ENCODE results near the gene CORO1C. TPM values are rescaled to one million over a fixed set of nuclear protein-coding genes. Genes with fewer than 3 reads are reported as not detected.

The CORO1C gene
- total RNA-seq (10 to 100 TPM; 45.8 to 58.6 TPM), polyA plus RNA-seq (10 to 100 TPM; 23.2 to 38.1 TPM)

DNA sequence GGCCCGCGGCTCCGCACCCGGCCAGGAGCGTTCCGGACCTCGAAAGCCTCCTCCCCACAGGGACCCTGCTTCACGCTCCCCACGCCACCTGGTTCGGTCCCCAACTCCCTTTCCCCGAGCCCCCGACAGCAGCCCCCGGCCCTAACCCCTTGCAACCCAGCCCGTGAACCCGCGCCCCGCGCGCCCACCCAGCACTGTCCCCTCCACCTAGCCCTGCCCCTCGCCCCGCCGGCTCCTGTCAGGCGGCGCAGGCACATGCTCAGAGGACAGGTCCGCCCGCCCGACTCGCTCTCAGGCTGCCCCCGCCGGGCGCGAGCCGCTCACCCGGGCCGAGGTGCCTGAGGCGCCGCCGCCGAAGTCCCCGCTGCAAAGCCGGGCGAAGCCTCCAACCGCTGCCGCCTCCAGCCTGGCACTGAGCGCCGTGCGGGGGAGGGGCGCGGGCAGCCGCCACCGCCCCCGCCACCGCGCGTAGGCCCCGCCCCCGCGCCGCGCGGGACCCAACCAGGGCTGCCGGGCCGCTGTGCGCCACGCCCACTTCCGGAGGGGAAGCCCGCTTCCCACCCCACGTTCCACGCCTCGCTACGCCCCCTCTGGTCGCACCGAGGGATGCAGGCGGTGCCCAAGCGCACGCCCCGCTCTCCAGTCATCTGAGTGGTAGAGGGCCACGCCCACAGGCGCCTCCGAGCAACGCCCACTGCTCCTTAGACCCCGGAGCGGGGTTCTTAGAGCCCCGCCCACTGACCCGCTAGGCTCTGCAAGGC, at the start of gene CORO1C:
TSS of gene CORO1C (minus strand) at position 414 of the 761 bp plus-strand sequence. CDS start 30,200 bp downstream, outside the sequence.
- Histone ChIP-seq H3K4me1 (ENCODE audit: control insufficient read depth in 4 of 4, insufficient read depth in 4 of 4, low read length in 3 of 4) (peaks cover 0 to 28% (median 12%) of the 10 kb centered on the region in 4 donors), H3K36me3 (ENCODE audit: control insufficient read depth in 4 of 4, insufficient read depth in 3 of 4, low read depth in 1 of 4, low read length in 3 of 4) (no peaks in the 10 kb centered on the region), H3K4me3 (ENCODE audit: low read depth in 1 of 3, low read length in 3 of 3) (peak within 1 kb of the TSS; percentile 81 to 92 (median 86)), H3K27me3 (ENCODE audit: control insufficient read depth in 4 of 4, insufficient read depth in 4 of 4, low read length in 3 of 4) (no peaks in the 10 kb centered on the region), H3K9me3 (ENCODE audit: control insufficient read depth in 4 of 4, low read length in 3 of 4) (no peaks in the 10 kb centered on the region), H3K9ac (ENCODE audit: low read depth in 1 of 2, low read length in 2 of 2) (peak within 1 kb of the TSS; percentile 73 to 77), H3K27ac (ENCODE audit: low read depth in 1 of 2, low read length in 2 of 2) (peak within 1 kb of the TSS; percentile 98 to 99)
- WGBS: under 1% methylated on average over 85 of the region's 85 CpGs
- peak; percentile 98 for DNase-seq (ENCODE audit: low spot score)
- TF ChIP-seq, protein P1, sequence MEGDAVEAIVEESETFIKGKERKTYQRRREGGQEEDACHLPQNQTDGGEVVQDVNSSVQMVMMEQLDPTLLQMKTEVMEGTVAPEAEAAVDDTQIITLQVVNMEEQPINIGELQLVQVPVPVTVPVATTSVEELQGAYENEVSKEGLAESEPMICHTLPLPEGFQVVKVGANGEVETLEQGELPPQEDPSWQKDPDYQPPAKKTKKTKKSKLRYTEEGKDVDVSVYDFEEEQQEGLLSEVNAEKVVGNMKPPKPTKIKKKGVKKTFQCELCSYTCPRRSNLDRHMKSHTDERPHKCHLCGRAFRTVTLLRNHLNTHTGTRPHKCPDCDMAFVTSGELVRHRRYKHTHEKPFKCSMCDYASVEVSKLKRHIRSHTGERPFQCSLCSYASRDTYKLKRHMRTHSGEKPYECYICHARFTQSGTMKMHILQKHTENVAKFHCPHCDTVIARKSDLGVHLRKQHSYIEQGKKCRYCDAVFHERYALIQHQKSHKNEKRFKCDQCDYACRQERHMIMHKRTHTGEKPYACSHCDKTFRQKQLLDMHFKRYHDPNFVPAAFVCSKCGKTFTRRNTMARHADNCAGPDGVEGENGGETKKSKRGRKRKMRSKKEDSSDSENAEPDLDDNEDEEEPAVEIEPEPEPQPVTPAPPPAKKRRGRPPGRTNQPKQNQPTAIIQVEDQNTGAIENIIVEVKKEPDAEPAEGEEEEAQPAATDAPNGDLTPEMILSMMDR (IDR thresholded peaks at IDR 0.05; ENCODE audit: low read depth, low read length, missing input control): peak; percentile 92
- TF ChIP-seq GABPA (IDR thresholded peaks at IDR 0.05 in 1 of 2, conservative IDR thresholded peaks at IDR 0.05 in 1 of 2): peak in 1 of 2 donors; percentile 66
- peak in 1 of 2 donors; percentile 40 for TF ChIP-seq HNF4A (conservative IDR thresholded peaks at IDR 0.05)
- no peak for TF ChIP-seq SP1 (IDR thresholded peaks at IDR 0.05)
- TF ChIP-seq, protein P2, sequence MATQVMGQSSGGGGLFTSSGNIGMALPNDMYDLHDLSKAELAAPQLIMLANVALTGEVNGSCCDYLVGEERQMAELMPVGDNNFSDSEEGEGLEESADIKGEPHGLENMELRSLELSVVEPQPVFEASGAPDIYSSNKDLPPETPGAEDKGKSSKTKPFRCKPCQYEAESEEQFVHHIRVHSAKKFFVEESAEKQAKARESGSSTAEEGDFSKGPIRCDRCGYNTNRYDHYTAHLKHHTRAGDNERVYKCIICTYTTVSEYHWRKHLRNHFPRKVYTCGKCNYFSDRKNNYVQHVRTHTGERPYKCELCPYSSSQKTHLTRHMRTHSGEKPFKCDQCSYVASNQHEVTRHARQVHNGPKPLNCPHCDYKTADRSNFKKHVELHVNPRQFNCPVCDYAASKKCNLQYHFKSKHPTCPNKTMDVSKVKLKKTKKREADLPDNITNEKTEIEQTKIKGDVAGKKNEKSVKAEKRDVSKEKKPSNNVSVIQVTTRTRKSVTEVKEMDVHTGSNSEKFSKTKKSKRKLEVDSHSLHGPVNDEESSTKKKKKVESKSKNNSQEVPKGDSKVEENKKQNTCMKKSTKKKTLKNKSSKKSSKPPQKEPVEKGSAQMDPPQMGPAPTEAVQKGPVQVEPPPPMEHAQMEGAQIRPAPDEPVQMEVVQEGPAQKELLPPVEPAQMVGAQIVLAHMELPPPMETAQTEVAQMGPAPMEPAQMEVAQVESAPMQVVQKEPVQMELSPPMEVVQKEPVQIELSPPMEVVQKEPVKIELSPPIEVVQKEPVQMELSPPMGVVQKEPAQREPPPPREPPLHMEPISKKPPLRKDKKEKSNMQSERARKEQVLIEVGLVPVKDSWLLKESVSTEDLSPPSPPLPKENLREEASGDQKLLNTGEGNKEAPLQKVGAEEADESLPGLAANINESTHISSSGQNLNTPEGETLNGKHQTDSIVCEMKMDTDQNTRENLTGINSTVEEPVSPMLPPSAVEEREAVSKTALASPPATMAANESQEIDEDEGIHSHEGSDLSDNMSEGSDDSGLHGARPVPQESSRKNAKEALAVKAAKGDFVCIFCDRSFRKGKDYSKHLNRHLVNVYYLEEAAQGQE (IDR thresholded peaks at IDR 0.05): no peak
- peak in 1 of 2 donors; percentile 26 for TF ChIP-seq EGR1 (IDR thresholded peaks at IDR 0.05; ENCODE audit: low read depth in 2 of 2)
- TF ChIP-seq, protein P3, sequence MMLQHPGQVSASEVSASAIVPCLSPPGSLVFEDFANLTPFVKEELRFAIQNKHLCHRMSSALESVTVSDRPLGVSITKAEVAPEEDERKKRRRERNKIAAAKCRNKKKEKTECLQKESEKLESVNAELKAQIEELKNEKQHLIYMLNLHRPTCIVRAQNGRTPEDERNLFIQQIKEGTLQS (IDR thresholded peaks at IDR 0.05): no peak
- TF ChIP-seq HNF4G (IDR thresholded peaks at IDR 0.05): no peak
- TF ChIP-seq RXRA (IDR thresholded peaks at IDR 0.05): no peak
- no peak for TF ChIP-seq FOXA1 (IDR thresholded peaks at IDR 0.05)
- no peak for TF ChIP-seq TAF1 (conservative IDR thresholded peaks at IDR 0.05)
- no peak for TF ChIP-seq YY1 (IDR thresholded peaks at IDR 0.05)
- TF ChIP-seq, protein P4, sequence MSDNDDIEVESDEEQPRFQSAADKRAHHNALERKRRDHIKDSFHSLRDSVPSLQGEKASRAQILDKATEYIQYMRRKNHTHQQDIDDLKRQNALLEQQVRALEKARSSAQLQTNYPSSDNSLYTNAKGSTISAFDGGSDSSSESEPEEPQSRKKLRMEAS (IDR thresholded peaks at IDR 0.05): no peak
- no peak for TF ChIP-seq NR2F2 (IDR thresholded peaks at IDR 0.05)
- TF ChIP-seq RAD21 (IDR thresholded peaks at IDR 0.05): peak; percentile 31 to 67
- TF ChIP-seq JUND (IDR thresholded peaks at IDR 0.05): no peak
- TF ChIP-seq FOXA2 (IDR thresholded peaks at IDR 0.05): no peak
- TF ChIP-seq, protein P5, sequence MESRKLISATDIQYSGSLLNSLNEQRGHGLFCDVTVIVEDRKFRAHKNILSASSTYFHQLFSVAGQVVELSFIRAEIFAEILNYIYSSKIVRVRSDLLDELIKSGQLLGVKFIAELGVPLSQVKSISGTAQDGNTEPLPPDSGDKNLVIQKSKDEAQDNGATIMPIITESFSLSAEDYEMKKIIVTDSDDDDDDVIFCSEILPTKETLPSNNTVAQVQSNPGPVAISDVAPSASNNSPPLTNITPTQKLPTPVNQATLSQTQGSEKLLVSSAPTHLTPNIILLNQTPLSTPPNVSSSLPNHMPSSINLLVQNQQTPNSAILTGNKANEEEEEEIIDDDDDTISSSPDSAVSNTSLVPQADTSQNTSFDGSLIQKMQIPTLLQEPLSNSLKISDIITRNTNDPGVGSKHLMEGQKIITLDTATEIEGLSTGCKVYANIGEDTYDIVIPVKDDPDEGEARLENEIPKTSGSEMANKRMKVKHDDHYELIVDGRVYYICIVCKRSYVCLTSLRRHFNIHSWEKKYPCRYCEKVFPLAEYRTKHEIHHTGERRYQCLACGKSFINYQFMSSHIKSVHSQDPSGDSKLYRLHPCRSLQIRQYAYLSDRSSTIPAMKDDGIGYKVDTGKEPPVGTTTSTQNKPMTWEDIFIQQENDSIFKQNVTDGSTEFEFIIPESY (IDR thresholded peaks at IDR 0.05): no peak

All from liver (tissue), 9 donors.